SK-N-MC (cell line): Measurements from ENCODE around the gene SEZ6.

Source experiments
- EZH2 ChIP-seq: fragments of 200-600 bp; sonication (generic); IDR thresholded peaks from one replicate; pipeline ENCODE4 v1.6.1; 2017; ENCODE audit warnings: antibody characterized with exemption
- POLR2AphosphoS5 ChIP-seq: IDR thresholded peaks from 2 replicates; pipeline ENCODE4 v1.6.1; 2012; ENCODE audit warnings: mild to moderate bottlenecking, low read depth, low read length, borderline replicate concordance

GRCh38 chr17:28967221-28968135 lies 38.4 kb downstream of the SEZ6 start:
- no peak for TF ChIP-seq EZH2
- no peak for TF ChIP-seq POLR2AphosphoS5
